Amniotic stem cell (primary cell): ENCODE measurements around the gene SLC5A6.

ENCODE experiments used
- DNase-seq: peaks from one replicate; lab custom pipeline; 2025; lab: John Stamatoyannopoulos, UW

SLC5A6 gene

DNA sequence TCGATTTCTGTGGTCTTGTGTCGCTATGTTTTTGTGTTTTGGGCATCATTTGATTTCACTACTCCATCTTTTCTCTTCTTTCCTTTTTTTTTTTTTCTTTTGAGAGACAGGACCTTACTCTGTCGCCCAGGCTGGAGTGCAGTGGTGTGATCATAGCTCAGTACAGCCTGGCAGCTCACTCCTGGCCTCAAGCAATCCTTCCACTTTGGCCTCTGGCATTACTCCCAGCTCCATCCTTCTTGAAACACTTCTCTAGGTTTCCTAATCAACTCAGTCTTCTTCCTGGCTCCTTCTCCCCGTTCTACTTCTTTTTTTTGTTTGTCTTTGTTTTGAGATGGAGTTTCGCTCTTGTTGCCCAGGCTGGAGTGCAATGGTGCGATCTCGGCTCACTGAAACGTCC, 36.7 kb downstream of the SLC5A6 start:
- DNase-seq = no peak

DNA sequence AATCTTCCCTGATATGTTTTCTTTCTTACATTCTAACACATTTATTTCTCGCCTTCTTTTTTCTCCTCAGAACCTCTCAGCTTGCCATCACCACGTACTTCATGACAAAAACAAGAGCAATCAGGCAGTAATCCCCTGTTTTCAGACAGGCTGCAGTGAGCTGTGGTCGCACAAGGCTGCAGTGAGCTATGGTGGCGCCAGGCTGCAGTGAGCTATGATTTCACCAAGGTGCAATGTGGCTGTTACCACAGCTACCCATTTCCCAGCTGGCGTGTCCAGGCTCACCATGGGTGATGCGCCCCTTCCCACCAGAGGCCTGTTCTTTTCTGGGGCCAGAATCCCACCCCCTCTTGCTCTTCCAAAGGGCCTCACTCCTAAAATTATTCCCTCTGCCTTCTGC, 37.4 kb downstream of the SLC5A6 start:
- DNase-seq = no peak

DNA sequence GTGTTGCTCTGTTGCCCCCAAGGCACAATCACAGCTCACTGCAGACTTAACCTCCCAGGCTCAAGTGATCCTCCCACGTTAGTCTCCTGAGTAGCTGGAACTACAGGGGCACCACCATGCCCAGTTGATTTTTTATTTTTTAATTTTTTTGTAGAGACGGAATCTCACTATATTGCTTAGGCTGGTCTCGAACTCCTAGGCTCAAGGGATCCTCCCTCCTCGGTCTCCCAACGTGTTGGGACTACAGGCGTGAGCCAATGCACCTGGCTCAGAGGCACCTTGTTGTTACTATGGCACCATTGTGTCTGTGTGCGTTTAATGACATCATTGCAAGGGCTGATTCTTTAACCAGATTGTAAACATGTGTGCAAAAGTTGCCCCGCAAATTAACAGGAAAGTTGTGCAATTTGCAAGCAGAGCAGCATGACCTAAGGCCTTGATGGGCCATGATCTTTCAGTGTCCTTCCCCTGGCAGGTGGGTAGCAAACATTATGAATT, 40.7 kb downstream of the SLC5A6 start:
- DNase-seq = no peak

DNA sequence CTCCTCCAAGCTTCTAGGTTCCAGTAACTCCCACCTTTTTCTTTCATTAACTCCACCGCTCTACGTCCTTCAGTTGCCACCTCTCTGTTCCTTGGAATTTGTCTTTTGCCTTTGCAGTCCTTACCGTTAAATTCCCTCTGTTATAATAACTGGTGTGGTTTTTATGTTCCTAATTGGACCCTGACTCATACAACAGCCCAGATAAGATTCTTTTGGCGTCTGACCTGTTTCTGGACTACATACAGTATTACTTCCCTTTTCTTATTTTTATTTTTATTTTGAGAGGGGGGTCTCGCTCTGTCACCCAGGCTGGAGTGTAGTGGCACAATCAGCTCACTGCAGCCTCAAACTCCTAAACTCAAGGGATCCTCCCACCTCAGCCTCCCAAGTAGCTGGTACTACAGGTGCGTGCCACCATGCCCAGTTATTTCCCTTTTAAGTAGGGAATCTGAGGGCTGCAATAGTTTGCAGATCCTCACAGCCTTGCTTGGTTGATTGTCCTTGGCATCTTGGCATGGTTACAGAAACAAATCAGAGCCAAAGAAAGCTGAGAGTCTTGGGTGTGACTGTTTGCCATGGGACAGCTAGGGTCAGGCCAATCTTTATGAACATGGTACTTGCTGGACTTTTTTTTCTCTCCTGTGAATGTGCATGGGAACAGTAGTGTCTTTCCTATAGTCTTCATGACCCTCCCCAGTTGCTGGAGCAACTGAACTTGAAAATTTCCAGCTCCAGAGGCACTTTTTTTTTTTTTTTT, 41.3 kb downstream of the SLC5A6 start:
- no peak for DNase-seq

DNA sequence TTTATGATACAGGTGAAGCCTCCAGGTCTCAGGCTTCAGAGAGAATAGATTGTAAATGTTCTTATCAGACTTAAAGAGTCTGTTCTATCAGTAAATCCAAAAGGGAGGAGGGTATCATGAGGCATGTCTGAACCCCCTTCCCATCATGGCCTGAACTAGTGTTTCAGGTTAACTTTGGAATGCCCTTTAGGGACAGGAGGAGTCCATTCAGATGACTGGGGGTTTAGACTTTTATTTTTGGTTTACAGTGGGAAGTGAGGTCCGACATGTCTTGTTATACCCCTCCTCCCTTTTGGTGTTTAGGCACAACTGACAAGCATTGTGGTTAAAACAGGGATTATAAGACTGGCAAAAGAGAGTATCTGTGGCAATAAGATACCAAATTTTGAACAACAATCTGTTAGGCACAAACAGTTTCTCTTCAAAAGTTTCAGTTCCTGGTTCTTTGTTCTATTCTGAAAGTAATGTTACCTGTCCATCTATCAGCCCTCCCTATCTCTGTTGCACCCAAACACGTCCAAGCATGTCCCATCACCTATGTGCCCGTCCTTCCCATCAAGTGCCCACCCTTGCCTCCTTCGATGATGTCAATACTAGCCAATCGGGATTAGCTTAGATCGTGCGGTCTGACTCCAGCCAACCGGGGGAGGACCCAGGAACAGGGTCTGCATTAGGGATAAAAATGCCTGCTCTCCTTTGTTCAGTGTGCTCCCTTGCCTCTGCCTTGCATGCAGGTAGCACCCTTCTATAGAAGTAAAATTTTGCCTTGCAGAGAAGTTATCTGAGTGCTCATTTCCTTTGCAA, 46.9 kb downstream of the SLC5A6 start:
- DNase-seq = no peak

DNA sequence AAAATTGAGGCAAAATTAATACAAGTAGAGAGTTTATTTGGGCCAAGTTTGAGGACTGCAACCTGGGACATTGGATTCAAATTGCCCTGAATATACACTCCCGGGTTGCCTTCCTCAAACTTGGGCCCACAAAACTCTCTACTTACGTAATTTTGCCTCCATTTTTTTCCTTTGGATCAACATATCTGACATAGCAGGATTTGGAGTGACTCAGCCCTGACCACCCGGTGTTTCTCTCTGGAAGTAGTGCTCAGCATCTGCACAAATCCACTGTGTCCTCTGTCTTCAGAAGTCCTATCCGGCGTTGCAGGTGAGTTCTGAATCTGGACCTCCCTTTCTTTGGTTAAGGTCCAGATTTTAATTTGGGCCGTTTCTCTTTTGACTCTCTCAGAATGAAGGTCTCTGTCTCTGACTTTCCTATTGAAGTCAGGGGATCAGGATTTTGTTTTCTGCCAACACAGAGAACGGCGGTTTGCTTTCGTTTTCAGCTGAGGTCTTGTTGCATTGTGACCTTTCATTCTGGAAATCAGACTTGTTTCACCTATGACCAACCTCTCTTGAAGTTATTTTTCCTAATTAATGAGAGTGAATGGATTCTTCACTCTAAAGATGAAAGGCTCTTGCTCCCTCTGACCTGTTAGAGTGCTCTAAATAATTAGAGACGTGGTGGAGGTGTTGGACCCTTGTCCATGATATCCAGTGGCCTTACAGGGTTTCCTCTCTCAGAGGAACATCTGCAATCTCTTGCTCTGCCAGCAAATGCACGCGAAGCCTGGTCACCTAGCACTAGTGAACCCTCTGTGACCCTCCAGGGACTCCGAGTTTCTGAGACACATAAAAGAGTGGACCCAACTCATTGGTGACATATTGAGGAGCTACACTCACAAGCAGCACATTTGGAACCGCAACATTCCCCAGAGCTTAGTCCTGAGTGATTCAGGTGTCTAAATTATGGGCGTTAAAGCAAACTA, 49.6 kb downstream of the SLC5A6 start:
- DNase-seq = no peak

DNA sequence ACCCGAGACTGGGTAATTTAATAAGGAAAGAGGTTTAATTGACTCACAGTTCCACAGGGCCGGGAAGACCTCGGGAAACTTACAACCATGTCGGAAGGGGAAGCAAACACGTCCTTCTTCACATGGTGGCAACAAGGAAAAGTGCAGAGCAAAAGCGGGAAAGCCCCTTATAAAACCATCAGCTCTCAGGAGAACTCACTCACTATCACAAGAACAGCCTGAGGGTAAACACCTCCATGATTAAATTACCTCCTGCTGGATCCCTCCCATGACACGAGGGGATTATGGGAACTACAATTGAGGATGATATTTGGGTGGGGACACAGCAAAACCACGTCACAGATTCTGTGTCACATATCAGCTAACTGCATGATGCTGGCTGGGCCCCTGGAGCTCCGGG, 51.9 kb downstream of the SLC5A6 start:
- no peak for DNase-seq

DNA sequence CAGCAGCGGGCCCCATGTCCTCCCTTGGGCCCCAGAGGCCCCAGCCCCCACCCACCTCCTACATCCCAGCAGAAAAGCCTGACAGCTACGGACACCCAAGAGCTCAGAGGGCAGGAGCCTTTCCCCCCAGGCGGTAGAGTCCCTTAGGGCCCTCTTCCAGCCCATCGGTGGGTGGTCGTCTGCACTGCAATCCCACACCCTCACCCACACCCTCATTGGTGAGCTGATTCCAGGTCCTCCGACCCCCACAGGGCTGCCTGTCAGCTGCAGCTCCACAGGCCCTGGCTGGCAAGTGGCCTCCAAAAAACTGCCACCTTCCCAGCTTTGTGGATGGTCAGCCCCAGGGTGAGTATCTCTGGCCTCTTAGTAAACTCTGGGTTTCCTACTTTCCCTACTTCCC, 52.8 kb downstream of the SLC5A6 start:
- DNase-seq = no peak

DNA sequence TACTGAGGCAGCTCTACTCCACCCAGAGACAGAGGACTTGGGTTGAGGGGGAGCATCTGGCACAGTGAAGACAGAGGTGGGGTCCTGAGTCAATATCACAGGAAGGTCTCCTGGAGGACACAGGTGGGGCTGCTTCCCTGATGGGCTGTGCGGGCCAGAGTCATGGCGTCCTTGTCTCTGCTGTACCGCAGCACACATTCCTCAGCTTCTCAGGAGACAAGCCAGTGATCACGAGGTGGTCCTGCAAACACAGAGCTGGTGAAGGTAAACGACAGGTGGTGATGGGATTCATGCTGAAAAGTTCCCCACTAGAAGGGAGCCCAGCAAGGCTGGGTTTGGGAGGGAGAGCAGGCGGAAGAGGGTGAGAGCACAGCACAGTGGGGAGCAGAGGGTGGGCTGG, 53.6 kb downstream of the SLC5A6 start:
- no peak for DNase-seq

DNA sequence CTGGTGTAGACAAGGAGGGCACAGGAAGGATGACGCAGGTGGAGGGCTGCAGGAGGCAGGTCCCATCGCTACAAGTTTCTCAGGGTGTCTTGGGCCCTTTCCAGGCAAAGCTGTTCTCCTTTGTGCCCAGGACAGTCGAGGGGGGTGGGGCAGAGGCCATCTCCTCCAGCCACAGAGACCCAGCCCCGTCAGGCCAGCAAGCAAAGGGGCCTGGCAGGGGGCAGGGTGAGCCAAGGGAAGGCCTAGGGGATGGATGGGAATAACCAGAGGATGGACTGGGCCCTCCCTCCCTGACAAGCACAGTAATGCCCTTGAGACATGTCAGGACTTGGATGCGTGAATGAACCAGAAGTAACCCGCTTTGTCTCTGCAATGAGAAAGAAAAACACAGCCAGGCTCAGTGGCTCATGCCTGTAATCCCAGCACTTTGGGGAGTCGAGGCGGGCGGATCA, 57.0 kb downstream of the SLC5A6 start:
- no peak for DNase-seq

DNA sequence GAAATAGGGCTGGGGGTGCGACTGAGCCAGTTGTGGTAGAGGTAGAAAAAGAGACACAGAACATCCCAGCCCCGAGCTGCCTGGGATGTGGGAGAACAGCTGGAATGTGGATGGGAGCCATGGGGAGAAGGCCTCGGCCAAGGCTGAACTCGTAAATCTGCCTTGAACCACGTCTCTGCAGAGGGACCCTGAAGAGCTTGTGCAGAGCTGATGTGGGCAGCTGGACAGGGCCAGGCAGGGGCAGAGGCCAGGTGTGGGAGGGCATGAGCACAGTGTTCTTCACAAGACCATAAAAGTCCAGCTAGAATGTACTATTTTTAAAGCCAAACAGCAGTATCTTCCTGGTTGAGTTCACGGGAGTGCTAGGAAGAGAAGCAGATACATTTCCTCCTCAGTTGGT, 57.6 kb downstream of the SLC5A6 start:
- DNase-seq = no peak

DNA sequence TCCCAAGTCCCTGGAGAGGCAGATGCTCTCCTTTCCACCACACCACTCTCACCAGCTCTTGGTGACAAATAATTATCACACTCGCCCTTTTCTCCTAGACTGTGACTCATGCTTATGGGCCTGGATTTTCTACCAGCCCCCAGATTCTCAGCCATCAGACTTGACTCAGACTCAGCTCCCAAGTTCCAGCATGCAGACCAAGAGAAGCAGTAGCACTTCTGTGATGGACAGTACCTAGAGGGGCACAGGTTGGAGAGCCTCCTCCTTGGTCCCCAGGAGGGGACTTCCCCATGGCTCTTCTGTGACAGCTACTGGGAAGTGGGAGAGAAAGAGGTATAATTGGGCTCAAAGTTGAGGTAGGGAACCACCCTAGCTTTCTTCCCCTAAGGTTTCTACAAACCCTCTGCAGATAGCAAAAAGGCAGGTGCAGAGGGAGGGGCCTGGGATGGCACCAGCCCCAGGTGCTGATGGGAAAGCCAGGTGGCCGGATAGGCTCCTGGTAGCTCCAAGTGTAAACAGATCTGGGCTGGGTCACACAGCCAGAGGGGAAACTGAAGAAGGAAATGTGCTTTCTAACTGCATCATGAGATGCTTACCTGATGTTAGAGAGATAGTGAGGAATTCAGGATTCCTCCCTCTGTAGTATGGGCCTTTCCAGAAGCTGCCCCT, 59.1 kb downstream of the SLC5A6 start:
- DNase-seq = no peak

DNA sequence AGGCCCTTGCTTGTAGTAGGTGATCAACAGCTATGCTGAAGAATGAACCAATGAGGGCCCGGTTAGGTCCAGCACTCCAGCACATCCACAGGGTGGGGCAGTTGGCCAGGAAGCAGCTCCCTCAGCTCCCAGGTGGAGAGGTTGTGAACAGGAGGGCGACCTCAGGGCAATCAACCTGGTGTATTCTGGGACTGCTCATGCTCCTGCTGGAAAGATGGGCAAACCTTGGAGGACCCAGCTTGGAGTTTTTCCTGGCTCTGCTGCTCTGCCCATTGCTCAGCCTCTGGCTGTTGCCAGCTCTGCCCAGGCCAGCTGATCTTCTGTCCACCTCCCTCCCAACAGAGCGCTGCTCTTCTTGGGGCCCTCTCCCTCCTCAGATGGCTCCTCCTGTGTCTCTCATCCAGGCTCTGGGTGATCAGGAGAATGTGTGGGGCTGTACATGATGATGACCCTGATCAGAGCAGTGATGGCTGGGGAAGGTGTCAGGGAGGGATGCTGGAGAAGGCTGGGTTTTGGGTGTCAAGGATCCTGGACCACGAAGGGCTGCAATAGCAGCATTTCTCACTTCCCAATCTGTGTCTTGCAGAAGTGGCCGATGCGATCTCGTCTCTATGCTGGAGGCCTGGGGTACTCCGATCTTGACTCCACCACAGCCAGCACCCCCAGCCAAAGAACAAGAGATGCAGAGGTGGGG, 59.8 kb downstream of the SLC5A6 start:
- no peak for DNase-seq

DNA sequence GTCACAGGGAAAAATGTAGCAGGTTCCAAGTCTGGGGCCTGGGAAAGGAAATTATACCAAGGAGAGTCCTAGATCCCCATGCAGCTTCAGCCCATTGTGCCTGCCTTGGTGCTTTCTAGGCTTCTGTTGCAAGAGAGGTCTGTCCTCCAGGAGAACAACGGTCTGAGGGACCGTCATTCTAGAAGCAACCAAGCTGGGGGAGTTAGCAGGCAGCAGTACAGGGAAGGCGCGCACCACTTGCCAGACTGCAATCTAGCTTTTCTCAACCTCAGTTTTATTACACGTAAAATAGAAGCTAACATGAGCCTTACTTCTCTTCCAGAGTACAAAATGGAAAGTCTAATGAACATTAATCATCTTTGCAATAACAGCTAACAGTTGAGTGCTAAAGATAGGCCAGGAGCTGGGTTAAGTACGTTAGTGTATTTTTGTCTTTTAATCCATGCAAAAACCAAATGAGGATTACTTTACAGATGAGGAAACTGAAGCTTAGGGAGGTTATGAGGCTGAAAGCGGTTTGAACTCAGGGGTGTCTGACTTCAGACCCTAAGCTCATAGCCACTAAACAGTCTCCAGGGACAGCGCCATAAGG, 61.3 kb downstream of the SLC5A6 start:
- no peak for DNase-seq
